Astrocyte of the cerebellum (primary cell): Measurements from ENCODE around the gene ZFPL1.
A peak's percentile ranks its signal among the peaks of the same experiment; 100 is the strongest.

Experiments
- DNase-seq: peaks from one replicate; pipeline ENCODE4 v3.0.0-alpha.2; 2011; ENCODE audit warnings: low read depth
- H3K4me3 ChIP-seq: 2 replicates; pipeline ENCODE4 v1.5.1; 2011; ENCODE audit warnings: mild to moderate bottlenecking, low read depth, low read length, moderate library complexity
- in situ Hi-C: cut with HindIII; loops from 2 replicates; pipeline ENCODE4 v1.10.0; 2017; ENCODE audit warnings: low sequenced_read_pairs
- TF ChIP-seq, protein P1 (sequence below): IDR thresholded peaks from 2 replicates; pipeline ENCODE4 v1.5.1; 2012; ENCODE audit warnings: low read length, low read depth, moderate library complexity, mild to moderate bottlenecking; ENCODE audit errors: missing control alignments

The ZFPL1 gene

DNA sequence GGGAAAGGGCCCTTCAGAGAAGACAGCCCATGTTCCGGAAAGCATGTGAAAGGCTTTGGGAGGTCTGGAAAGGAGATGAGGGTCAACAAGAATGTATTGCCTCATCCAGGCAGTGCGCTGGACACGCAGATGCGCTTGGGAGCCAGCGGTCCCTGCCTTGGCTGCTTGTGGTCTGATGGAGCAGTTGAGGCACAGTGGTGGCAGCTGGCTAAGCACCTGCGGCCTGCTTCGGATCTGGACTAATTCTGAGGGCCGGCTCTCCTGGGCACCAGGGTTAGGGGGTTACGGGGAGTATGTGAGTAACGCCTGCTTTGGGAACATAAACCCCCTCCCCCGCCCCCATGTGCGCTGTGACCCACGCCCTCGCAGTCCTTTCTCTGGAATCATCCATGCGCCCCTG, 23.1 kb downstream of the ZFPL1 start:
- H3K4me3 ChIP-seq = no peak overlapping the region
- in situ Hi-C loops = no loop called here
- no peak for DNase-seq
- TF ChIP-seq, protein P1, sequence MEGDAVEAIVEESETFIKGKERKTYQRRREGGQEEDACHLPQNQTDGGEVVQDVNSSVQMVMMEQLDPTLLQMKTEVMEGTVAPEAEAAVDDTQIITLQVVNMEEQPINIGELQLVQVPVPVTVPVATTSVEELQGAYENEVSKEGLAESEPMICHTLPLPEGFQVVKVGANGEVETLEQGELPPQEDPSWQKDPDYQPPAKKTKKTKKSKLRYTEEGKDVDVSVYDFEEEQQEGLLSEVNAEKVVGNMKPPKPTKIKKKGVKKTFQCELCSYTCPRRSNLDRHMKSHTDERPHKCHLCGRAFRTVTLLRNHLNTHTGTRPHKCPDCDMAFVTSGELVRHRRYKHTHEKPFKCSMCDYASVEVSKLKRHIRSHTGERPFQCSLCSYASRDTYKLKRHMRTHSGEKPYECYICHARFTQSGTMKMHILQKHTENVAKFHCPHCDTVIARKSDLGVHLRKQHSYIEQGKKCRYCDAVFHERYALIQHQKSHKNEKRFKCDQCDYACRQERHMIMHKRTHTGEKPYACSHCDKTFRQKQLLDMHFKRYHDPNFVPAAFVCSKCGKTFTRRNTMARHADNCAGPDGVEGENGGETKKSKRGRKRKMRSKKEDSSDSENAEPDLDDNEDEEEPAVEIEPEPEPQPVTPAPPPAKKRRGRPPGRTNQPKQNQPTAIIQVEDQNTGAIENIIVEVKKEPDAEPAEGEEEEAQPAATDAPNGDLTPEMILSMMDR = no peak

DNA sequence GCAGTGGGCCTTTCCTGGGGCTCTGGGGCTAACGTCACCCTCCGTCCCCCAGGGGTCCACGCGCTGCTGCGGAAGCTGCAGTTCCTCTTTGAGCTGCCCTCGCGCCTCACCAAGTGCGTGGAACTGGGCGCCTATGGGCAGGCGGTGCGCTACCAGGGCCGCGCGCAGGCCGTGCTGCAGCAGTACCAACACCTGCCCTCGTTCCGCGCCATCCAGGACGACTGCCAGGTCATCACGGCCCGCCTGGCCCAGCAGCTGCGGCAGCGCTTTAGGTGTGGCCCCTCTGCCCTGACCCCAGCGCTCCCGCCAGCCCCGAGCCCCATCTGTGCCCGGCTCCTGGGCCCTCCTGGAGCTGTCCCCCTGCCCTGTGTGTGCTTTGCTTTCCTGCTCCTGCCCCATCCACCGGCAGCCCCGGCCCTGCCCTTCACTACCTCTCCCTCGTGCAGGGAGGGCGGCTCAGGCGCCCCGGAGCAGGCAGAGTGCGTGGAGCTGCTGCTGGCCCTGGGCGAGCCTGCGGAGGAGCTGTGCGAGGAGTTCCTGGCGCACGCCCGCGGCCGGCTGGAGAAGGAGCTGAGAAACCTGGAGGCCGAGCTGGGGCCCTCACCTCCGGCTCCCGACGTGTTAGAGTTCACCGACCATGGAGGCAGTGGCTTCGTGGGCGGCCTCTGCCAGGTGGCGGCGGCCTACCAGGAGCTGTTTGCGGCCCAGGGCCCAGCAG, 23.9 kb downstream of the ZFPL1 start:
- DNase-seq = no peak
- TF ChIP-seq, protein P1 = no peak
- no peak overlapping the region for H3K4me3 ChIP-seq
- in situ Hi-C loops = no loop called here

DNA sequence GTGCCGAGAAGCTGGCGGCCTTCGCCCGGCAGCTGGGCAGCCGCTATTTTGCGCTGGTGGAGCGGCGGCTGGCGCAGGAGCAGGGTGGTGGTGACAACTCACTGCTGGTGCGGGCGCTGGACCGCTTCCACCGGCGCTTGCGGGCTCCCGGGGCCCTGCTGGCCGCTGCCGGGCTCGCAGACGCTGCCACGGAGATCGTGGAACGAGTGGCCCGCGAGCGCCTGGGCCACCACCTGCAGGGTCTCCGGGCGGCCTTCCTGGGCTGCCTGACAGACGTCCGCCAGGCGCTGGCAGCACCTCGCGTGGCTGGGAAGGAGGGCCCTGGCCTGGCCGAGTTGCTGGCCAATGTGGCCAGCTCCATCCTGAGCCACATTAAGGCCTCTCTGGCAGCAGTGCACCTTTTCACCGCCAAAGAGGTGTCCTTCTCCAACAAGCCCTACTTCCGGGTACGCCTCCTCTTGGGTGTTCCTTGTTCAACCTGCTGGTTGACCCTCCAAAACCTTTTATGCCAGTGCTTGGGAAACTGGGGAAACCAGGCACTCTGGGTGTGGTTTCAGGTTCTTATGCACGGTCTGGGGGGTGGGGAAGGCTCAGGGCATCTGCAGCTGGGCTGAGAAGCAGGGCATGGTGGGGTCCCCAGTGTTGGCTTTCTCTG, 24.6 kb downstream of the ZFPL1 start:
- DNase-seq = no peak
- no peak overlapping the region for H3K4me3 ChIP-seq
- in situ Hi-C loops = no loop called here
- TF ChIP-seq, protein P1 = no peak

DNA sequence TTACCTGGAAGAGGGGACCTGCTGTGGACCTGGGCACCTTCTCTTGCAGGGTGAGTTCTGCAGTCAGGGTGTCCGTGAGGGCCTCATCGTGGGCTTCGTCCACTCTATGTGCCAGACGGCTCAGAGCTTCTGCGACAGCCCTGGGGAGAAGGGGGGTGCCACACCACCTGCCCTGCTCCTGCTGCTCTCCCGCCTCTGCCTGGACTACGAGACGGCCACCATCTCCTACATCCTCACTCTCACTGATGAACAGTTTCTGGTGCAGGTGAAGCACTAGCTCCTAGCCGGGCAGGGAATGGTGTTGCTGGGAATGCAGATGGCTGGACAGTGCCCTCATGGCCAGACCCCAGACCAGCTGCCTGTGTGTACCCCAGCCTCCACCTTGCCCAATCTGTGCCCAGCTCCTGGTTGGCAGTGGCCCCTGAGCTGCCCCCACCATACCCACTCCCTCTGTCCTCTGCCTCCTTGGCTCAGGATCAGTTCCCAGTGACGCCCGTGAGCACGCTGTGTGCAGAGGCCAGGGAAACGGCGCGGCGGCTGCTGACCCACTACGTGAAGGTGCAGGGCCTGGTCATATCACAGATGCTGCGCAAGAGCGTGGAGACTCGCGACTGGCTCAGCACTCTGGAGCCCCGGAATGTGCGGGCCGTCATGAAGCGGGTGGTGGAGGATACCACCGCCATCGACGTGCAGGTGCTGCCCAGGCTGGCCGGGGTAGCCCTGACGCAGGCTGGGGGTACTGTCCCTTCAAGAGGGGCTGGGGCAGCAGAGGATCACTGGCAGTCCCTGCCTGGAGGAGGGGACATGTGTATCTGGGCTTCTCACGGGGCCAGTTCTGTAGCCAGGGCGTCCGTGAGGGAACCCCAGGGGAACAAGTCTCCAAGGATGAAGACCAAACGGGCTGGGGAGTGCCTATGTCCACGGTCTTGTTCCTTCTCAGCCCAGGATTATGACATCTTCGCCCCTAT, 25.5 kb downstream of the ZFPL1 start:
- in situ Hi-C loops = no loop called here

DNA sequence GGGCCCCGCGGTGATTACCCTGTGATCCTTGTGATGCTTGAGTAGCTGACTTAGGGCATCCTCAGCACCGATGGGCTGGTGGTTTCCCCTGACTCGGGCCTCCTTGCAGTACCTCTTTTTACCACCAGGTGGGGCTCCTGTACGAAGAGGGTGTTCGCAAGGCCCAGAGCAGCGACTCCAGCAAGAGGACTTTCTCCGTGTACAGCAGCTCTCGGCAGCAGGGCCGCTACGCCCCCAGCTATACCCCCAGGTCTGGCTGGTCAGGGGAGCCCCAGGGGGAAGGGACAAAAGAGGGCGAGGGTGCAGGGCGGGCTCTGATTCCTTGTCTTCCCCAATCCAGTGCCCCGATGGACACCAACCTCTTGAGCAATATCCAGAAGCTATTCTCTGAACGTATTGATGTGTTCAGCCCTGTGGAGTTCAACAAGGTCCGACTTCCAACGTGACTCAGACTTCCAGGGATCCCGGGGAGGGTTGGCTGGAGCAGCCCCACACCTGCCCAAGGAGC, 26.4 kb downstream of the ZFPL1 start:
- peak; percentile 48 for DNase-seq
- in situ Hi-C loops = no loop called here
- no peak overlapping the region for H3K4me3 ChIP-seq
- TF ChIP-seq, protein P1 = peak; percentile 98

More for the DNA sequence above, 25.5 kb downstream of the ZFPL1 start:
- no peak for DNase-seq
- TF ChIP-seq, protein P1 = no peak
- H3K4me3 ChIP-seq = no peak overlapping the region

DNA sequence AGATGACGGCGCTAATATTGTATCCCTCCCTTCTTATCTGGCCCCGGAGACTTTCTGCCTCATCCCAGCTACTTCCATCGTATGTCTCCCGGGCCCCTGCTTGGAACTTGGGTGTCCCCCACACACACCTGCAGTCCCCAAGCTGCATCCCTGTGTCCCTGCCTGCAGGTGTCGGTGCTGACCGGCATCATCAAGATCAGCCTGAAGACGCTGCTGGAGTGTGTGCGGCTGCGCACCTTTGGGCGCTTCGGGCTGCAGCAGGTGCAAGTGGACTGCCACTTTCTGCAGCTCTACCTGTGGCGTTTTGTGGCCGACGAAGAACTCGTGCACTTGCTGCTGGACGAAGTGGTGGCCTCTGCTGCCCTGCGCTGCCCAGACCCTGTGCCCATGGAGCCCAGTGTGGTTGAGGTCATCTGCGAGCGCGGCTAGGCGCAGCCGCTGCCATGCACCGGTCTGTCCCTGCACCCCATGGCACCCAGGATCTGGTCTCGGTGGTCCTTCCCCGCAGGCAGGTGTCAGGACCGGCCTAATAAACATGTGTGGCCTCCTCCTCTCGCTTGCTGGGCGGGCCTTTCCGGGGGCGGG, 27.2 kb downstream of the ZFPL1 start:
- DNase-seq = no peak
- TF ChIP-seq, protein P1 = no peak
- in situ Hi-C loops = no loop called here
- H3K4me3 ChIP-seq = peak overlapping the region; percentile 56
